ENCODE measurements around the gene SPACA6.
A peak's percentile ranks its signal among the peaks of the same experiment; 100 is the strongest.

- no peak for TF ChIP-seq CTCF (IDR thresholded peaks at IDR 0.05)
- TF ChIP-seq POLR2A (IDR thresholded peaks at IDR 0.05) = peak; percentile 63
Measured at GRCh38 chr19:51751655-51752054, 58.5 kb downstream of the SPACA6 start, which contains the start of gene FPR1.
